Mononuclear cell (primary cell): ENCODE data around the gene RASAL3. TPM values are rescaled to one million over a fixed set of nuclear protein-coding genes. Genes with fewer than 3 reads are reported as not detected.
A peak's percentile ranks its signal among the peaks of the same experiment; 100 is the strongest.
"Not testable (repeated sequence)": the region's sequence is repeated elsewhere in the genome, so short reads cannot be mapped to it uniquely, and the experiment has no call there.

Experiments
- H3K27me3 ChIP-seq: 2 replicates; pipeline ENCODE4 v1.6.0; 2011; ENCODE audit warnings: low read length, control low read depth; ENCODE audit not compliant: insufficient read depth
- H3K4me1 ChIP-seq: 2 replicates; pipeline ENCODE4 v1.5.1; 2011; ENCODE audit warnings: mild to moderate bottlenecking, low read length, control low read depth; ENCODE audit not compliant: insufficient read depth
- H3K4me3 ChIP-seq: 2 replicates; pipeline ENCODE4 v1.5.1; 2011; ENCODE audit warnings: mild to moderate bottlenecking, low read length, moderate library complexity
- H3K9me3 ChIP-seq: 2 replicates; pipeline ENCODE4 v1.5.1; 2011; ENCODE audit warnings: low read depth, mild to moderate bottlenecking, control low read depth, low read length
- total RNA-seq: library from RNA; depleted of rRNA; stranded (reverse); fragments of >200 nt; gene quantifications from one replicate; pipeline ENCODE4 v1.2.3, GENCODE V29; 2012

Gene RASAL3
- total RNA-seq, result 31.3 TPM

GRCh38 chr19:15464394-15465385 is at the start of gene RASAL3:
Gene RASAL3, minus strand, starts transcription at chr19:15464544. Its CDS starts 186 bp downstream, at chr19:15464358.
- Histone ChIP-seq H3K4me1 (peaks cover 80% of the 10 kb centered on the region), H3K9me3 (no peaks in the 10 kb centered on the region), H3K27me3 (no peaks in the 10 kb centered on the region), H3K4me3 (peak within 1 kb of the TSS; percentile 87)

GRCh38 chr19:15511671-15512424 is 47.5 kb upstream of the RASAL3 start:
- H3K4me3 ChIP-seq, result no peak overlapping the region
- peaks cover 17% of the 10 kb centered on the region for H3K27me3 ChIP-seq
- peaks cover 30% of the 10 kb centered on the region for H3K4me1 ChIP-seq
- H3K9me3 ChIP-seq, result peaks cover 6% of the 10 kb centered on the region

- Histone ChIP-seq H3K27me3 (peaks cover 17% of the 10 kb centered on the region), H3K4me1 (peaks cover 14% of the 10 kb centered on the region), H3K9me3 (no peaks in the 10 kb centered on the region), H3K4me3 (peak within 1 kb of the TSS; percentile 13)
Measured at GRCh38 chr19:15508035-15508710, 43.8 kb upstream of the RASAL3 start, which contains the start of gene CYP4F22. Gene CYP4F22, plus strand, starts transcription at chr19:15508525. Its CDS starts 16,812 bp downstream, at chr19:15525337.

- Histone ChIP-seq H3K9me3 (no peaks in the 10 kb centered on the region), H3K4me3 (no peak overlapping the region), H3K27me3 (peaks cover 17% of the 10 kb centered on the region), H3K4me1 (peaks cover 14% of the 10 kb centered on the region)
Measured at GRCh38 chr19:15507068-15508034, 43.0 kb upstream of the RASAL3 start.

GRCh38 chr19:15506074-15506571 is 41.8 kb upstream of the RASAL3 start:
- Histone ChIP-seq H3K27me3 (peaks cover 17% of the 10 kb centered on the region), H3K9me3 (no peaks in the 10 kb centered on the region), H3K4me1 (peaks cover 14% of the 10 kb centered on the region), H3K4me3 (no peak overlapping the region)

GRCh38 chr19:15502264-15502663 is 37.9 kb upstream of the RASAL3 start:
- H3K4me3 ChIP-seq, result no peak overlapping the region
- no peaks in the 10 kb centered on the region for H3K9me3 ChIP-seq
- H3K27me3 ChIP-seq, result peaks cover 2% of the 10 kb centered on the region
- no peaks in the 10 kb centered on the region for H3K4me1 ChIP-seq

GRCh38 chr19:15501596-15501995 is 37.3 kb upstream of the RASAL3 start:
- Histone ChIP-seq H3K27me3 (no peaks in the 10 kb centered on the region), H3K4me3 (no peak overlapping the region), H3K9me3 (no peaks in the 10 kb centered on the region), H3K4me1 (no peaks in the 10 kb centered on the region)

- no peaks in the 10 kb centered on the region for H3K9me3 ChIP-seq
- no peak overlapping the region for H3K4me3 ChIP-seq
- H3K4me1 ChIP-seq, result no peaks in the 10 kb centered on the region
- no peaks in the 10 kb centered on the region for H3K27me3 ChIP-seq
Measured at GRCh38 chr19:15498910-15499309, 34.6 kb upstream of the RASAL3 start.

GRCh38 chr19:15498156-15498858 is 34.0 kb upstream of the RASAL3 start:
- Histone ChIP-seq H3K4me1 (no peaks in the 10 kb centered on the region), H3K27me3 (no peaks in the 10 kb centered on the region), H3K9me3 (no peaks in the 10 kb centered on the region), H3K4me3 (no peak overlapping the region)

GRCh38 chr19:15495151-15495550 is 30.8 kb upstream of the RASAL3 start:
- no peaks in the 10 kb centered on the region for H3K9me3 ChIP-seq
- no peaks in the 10 kb centered on the region for H3K27me3 ChIP-seq
- no peaks in the 10 kb centered on the region for H3K4me1 ChIP-seq
- no peak overlapping the region for H3K4me3 ChIP-seq

GRCh38 chr19:15488489-15489226 is 24.3 kb upstream of the RASAL3 start:
- H3K4me1 ChIP-seq, result no peaks in the 10 kb centered on the region
- H3K27me3 ChIP-seq, result no peaks in the 10 kb centered on the region
- H3K9me3 ChIP-seq, result no peaks in the 10 kb centered on the region
- H3K4me3 ChIP-seq, result no peak overlapping the region

- H3K4me1 ChIP-seq, result no peaks in the 10 kb centered on the region
- H3K27me3 ChIP-seq, result no peaks in the 10 kb centered on the region
- H3K4me3 ChIP-seq, result no peak overlapping the region
- H3K9me3 ChIP-seq, result no peaks in the 10 kb centered on the region
Measured at GRCh38 chr19:15487038-15487437, 22.7 kb upstream of the RASAL3 start.

- H3K9me3 ChIP-seq, H3K27me3 ChIP-seq, H3K4me1 ChIP-seq, H3K4me3 ChIP-seq: not testable (repeated sequence)
Measured at GRCh38 chr19:15485768-15486167, 21.4 kb upstream of the RASAL3 start.
